Lower lobe of right lung (tissue), 2 donors: ENCODE measurements around the gene WNT7A. TPM values are rescaled to one million over a fixed set of nuclear protein-coding genes. Genes with fewer than 3 reads are reported as not detected.

Experiments used
- ATAC-seq, 2 donors: fragments of 200-7000 bp; cut with Tn5 transposase; one replicate each; pipeline ENCODE4 v1.9.1; 2020 to 2022; ENCODE audit warnings: mild to moderate bottlenecking in 2 of 2, moderate library complexity in 2 of 2
- DNase-seq: peaks from one replicate; pipeline ENCODE4 v3.0.0-alpha.2; 2020
- H3K27ac ChIP-seq: fragments of 200-600 bp; one replicate; pipeline ENCODE4 v1.8.0; 2022
- H3K27me3 ChIP-seq: fragments of 200-600 bp; one replicate; pipeline ENCODE4 v1.8.0; 2022; ENCODE audit warnings: low read depth
- H3K36me3 ChIP-seq: fragments of 200-600 bp; one replicate; pipeline ENCODE4 v1.8.0; 2022; ENCODE audit warnings: mild to moderate bottlenecking
- H3K4me1 ChIP-seq: fragments of 200-600 bp; one replicate; pipeline ENCODE4 v1.8.0; 2022
- H3K4me3 ChIP-seq: fragments of 200-600 bp; one replicate; pipeline ENCODE4 v1.8.0; 2022; ENCODE audit warnings: mild to moderate bottlenecking
- H3K9me3 ChIP-seq: fragments of 200-600 bp; one replicate; pipeline ENCODE4 v1.8.0; 2022
- intact Hi-C: fragments of 100-400 bp; cut with DNase I; formaldehyde crosslinking; loops from one replicate; pipeline ENCODE4 v1.11.0; 2022
- total RNA-seq: library from RNA; stranded (reverse); fragmentation: NEBNext Ultra II Directional; extraction: Animal tissue kit (Norgen Biotek cat#: 25700); gene quantifications from one replicate; pipeline ENCODE4 v1.2.1, GENCODE V29; 2021
- TF ChIP-seq, protein P1 (sequence below): fragments of 200-600 bp; IDR thresholded peaks from one replicate; pipeline ENCODE4 v1.8.0; 2022; ENCODE audit warnings: antibody characterized with exemption, mild to moderate bottlenecking
- donor health status: DM: no; HTN: yes; CAD: no; lungs with severe emphysema.

Gene WNT7A
- total RNA-seq, 1 donor from 2014 or later: 4.1 TPM

DNA sequence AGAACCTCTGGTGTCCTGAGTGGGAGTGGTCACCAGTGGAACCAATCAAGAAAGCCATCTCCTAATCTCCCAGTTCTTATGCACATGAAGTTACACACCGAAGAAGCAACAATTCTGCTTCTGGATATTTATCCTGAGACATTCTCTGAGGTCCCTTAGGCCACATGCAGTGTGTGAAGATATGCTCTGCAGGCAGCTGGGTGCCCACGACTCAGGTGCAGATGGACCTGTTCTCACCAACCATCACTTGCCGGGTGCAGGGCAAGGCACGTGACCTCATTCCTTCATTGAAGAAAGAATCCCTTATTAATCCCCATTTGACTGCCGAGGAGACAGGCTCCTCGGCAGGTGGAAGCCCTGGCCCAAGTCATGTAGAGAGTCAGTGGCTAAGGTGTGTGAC lies 79.8 kb downstream of the WNT7A start:
- ATAC-seq: no peak
- Histone ChIP-seq H3K9me3 (no peaks in the 10 kb centered on the region), H3K4me1 (no peaks in the 10 kb centered on the region), H3K36me3 (no peaks in the 10 kb centered on the region), H3K4me3 (no peak overlapping the region), H3K27me3 (peaks cover 13% of the 10 kb centered on the region), H3K27ac (no peak overlapping the region)
- no peak for DNase-seq
- intact Hi-C loops: no loop called here
- TF ChIP-seq, protein P1, sequence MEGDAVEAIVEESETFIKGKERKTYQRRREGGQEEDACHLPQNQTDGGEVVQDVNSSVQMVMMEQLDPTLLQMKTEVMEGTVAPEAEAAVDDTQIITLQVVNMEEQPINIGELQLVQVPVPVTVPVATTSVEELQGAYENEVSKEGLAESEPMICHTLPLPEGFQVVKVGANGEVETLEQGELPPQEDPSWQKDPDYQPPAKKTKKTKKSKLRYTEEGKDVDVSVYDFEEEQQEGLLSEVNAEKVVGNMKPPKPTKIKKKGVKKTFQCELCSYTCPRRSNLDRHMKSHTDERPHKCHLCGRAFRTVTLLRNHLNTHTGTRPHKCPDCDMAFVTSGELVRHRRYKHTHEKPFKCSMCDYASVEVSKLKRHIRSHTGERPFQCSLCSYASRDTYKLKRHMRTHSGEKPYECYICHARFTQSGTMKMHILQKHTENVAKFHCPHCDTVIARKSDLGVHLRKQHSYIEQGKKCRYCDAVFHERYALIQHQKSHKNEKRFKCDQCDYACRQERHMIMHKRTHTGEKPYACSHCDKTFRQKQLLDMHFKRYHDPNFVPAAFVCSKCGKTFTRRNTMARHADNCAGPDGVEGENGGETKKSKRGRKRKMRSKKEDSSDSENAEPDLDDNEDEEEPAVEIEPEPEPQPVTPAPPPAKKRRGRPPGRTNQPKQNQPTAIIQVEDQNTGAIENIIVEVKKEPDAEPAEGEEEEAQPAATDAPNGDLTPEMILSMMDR: no peak

DNA sequence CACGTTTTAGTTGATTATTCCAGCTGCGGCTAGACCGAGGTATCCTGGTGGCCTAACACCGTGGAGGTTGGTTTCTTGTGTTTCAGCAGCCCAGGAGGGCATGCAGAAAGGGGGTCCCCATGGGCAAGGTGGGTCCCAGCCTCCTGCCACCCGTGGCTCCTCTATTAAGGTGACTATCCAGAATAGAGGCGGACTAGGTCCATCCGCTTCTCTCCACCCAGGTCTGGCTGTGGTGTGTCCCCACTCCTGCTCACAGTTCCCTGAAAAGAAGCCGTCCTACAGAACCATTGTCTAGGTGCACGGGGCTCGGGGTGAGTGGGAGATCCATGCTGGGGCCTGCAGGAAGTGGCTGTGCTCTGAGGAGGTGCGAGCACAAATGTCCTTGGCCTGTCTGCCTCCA lies 81.5 kb downstream of the WNT7A start:
- TF ChIP-seq, protein P1: no peak
- Histone ChIP-seq H3K27me3 (peaks cover 24% of the 10 kb centered on the region), H3K4me1 (no peaks in the 10 kb centered on the region), H3K27ac (no peak overlapping the region), H3K36me3 (no peaks in the 10 kb centered on the region), H3K9me3 (no peaks in the 10 kb centered on the region), H3K4me3 (no peak overlapping the region)
- DNase-seq: no peak
- ATAC-seq: no peak
- intact Hi-C loops: no loop called here

DNA sequence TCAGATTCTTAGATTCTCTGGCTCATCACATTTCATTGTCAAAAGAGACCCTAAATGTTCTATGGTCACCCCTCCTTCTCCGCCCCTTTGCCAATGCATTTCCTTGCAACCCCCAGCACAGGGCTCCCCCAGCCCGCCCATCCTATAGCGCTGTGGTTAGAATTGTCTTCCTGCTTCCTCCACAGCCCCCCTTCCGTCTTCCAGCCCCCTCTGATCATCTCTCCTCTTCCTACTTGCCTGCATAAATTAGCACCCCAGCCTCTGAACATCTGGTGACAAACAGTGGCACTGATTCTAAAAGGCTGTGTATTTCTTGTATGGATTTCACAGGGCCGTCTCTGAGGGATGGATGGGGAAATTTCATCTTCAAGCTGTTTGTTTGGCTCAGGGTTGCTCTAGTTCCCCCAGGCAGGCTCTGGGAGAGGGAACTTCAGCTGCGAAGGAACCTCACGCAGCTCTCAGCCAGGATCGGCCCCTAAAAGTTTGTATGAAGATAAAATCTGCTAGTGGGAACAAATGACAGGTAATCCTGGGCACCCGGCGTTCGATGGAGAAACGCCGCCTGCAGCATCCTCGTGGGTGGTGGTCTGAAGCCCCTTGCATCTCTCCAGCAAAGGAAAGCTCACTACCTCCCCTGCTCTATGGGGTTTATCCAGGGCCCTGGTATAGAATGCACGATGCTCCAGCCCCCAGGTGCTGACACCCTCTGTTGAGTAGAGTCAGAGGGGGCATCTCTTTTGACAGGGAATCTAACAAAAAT lies 83.0 kb downstream of the WNT7A start:
- no peak overlapping the region for H3K27ac ChIP-seq
- DNase-seq: no peak
- TF ChIP-seq, protein P1: no peak
- H3K9me3 ChIP-seq: no peaks in the 10 kb centered on the region
- H3K27me3 ChIP-seq: peaks cover 31% of the 10 kb centered on the region
- no peak overlapping the region for H3K4me3 ChIP-seq
- no peaks in the 10 kb centered on the region for H3K4me1 ChIP-seq
- H3K36me3 ChIP-seq: no peaks in the 10 kb centered on the region
- ATAC-seq: no peak
- intact Hi-C loops: no loop called here

DNA sequence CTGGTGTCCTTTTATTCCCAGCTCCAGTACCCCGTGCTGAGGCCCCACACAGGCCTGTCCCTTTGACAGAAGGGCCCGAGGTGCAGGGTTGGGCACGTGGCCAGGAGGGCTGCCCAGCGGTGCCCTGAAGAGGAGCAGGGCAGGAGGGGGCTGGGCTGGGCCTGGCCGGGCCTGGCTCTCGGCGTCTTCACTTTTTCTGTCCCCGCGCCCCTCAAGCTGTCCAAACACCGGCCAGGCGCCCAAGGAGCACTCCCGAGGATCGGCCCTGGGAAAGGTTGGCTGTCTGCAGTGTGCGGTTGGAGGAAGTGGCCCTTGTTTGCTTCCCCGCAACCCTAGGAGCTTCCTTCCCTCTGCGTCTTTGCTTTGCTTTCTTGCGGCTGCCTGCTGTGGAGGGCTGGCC lies 84.1 kb downstream of the WNT7A start:
- H3K4me1 ChIP-seq: no peaks in the 10 kb centered on the region
- TF ChIP-seq, protein P1: no peak
- no peak overlapping the region for H3K4me3 ChIP-seq
- DNase-seq (no peak), ATAC-seq (no peak)
- no peaks in the 10 kb centered on the region for H3K9me3 ChIP-seq
- intact Hi-C loops: no loop called here
- peaks cover 27% of the 10 kb centered on the region for H3K27me3 ChIP-seq
- no peak overlapping the region for H3K27ac ChIP-seq
- no peaks in the 10 kb centered on the region for H3K36me3 ChIP-seq

DNA sequence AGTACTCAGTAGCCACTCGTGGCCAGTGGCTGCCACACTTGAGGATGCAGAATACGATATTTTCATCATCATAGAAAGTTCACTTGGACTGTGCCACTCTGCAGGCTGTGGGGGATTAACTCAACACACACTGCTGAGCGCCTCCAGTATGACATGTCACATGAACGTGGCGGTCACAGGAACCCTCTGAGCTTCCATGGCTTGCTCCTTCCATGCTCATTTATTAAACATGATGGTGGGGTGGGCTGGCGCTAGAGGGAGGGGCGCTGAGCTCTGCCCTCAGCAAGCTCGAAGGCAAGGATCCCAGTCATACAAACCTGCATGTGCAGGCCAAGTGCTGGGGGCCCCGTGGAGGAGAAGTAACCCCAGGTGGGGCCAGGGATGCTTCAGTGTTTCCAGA lies 85.5 kb downstream of the WNT7A start:
- no peaks in the 10 kb centered on the region for H3K4me1 ChIP-seq
- DNase-seq: no peak
- intact Hi-C loops: no loop called here
- ATAC-seq: no peak
- H3K27ac ChIP-seq: no peak overlapping the region
- H3K36me3 ChIP-seq: no peaks in the 10 kb centered on the region
- H3K9me3 ChIP-seq: no peaks in the 10 kb centered on the region
- H3K4me3 ChIP-seq: no peak overlapping the region
- peaks cover 27% of the 10 kb centered on the region for H3K27me3 ChIP-seq
- TF ChIP-seq, protein P1: no peak
